HEK293 (cell line): ENCODE data around the gene CLASP1.

Experiments
- CTCF ChIA-PET: fragments of 350-600 bp; formaldehyde crosslinking; extraction: SDS; loops from one replicate; lab custom pipeline; 2021; ENCODE audit warnings: antibody characterized with exemption; lab: Yijun Ruan, JAX
- POLR2A ChIA-PET: fragments of 300-600 bp; formaldehyde crosslinking; extraction: SDS; loops from one replicate; lab custom pipeline; 2020; ENCODE audit warnings: antibody characterized with exemption, inconsistent platforms; lab: Yijun Ruan, JAX
- H3K27ac ChIP-seq: fragments of 200-500 bp; sonication (Bioruptor generic); 2 replicates; pipeline ENCODE4 v1.5.1; 2014; ENCODE audit warnings: low read depth, low read length, control low read depth, inconsistent platforms; ENCODE audit errors: extremely low read depth
- H3K36me3 ChIP-seq, 2 experiments: fragments of 200-500 bp in 1 of 2; sonication (Bioruptor generic) in 1 of 2; 1 replicate in 1 of 2; 2 replicates in 1 of 2; pipeline ENCODE4 v1.5.1; 2014 to 2017; ENCODE audit warnings: inconsistent platforms in 2 of 2, low read length in 2 of 2; ENCODE audit not compliant: control insufficient read depth in 2 of 2, insufficient read depth in 1 of 2
- H3K4me1 ChIP-seq: fragments of 200-500 bp; sonication (Bioruptor generic); 2 replicates; pipeline ENCODE4 v1.5.1; 2014; ENCODE audit warnings: mild to moderate bottlenecking, low read length, inconsistent platforms; ENCODE audit not compliant: control insufficient read depth, insufficient read depth
- H3K4me3 ChIP-seq: 2 replicates; pipeline ENCODE4 v1.5.1; 2011; ENCODE audit warnings: low read depth, mild to moderate bottlenecking, control low read depth, low read length, moderate library complexity
- H3K9me3 ChIP-seq: fragments of 200-500 bp; sonication (Bioruptor generic); 2 replicates; pipeline ENCODE4 v1.5.1; 2014; ENCODE audit warnings: low read depth, low read length, inconsistent platforms; ENCODE audit not compliant: control insufficient read depth, insufficient read depth
- EGR2 ChIP-seq: fragments of 450-650 bp; formaldehyde crosslinking; IDR thresholded peaks from 2 replicates; pipeline ENCODE4 v1.5.1; 2016; ENCODE audit warnings: low read depth, missing biosample characterization, missing genetic modification characterization
- PATZ1 ChIP-seq: fragments of 450-650 bp; formaldehyde crosslinking; IDR thresholded peaks from 2 replicates; pipeline ENCODE4 v1.5.1; 2016; ENCODE audit warnings: missing biosample characterization, missing genetic modification characterization
- PRDM1 ChIP-seq: fragments of 450-650 bp; formaldehyde crosslinking; IDR thresholded peaks from 2 replicates; pipeline ENCODE4; 2016; ENCODE audit warnings: missing biosample characterization, missing genetic modification characterization
- RBAK ChIP-seq: fragments of 450-650 bp; formaldehyde crosslinking; IDR thresholded peaks from 2 replicates; pipeline ENCODE4 v1.5.1; 2016; ENCODE audit warnings: missing biosample characterization, missing genetic modification characterization
- SCRT1 ChIP-seq: fragments of 450-650 bp; formaldehyde crosslinking; IDR thresholded peaks from 2 replicates; pipeline ENCODE4 v1.5.1; 2016; ENCODE audit warnings: missing biosample characterization, missing genetic modification characterization, borderline replicate concordance
- ZNF157 ChIP-seq: fragments of 450-650 bp; formaldehyde crosslinking; IDR thresholded peaks from 2 replicates; pipeline ENCODE4 v1.5.1; 2016; ENCODE audit warnings: missing biosample characterization, missing genetic modification characterization
- ZNF302 ChIP-seq: fragments of 450-650 bp; formaldehyde crosslinking; IDR thresholded peaks from 2 replicates; pipeline ENCODE4 v1.5.1; 2016; ENCODE audit warnings: missing biosample characterization, missing genetic modification characterization, low read depth
- ZNF335 ChIP-seq: fragments of 450-650 bp; formaldehyde crosslinking; conservative IDR thresholded peaks from 2 replicates; pipeline ENCODE4 v1.5.1; 2016; ENCODE audit warnings: missing biosample characterization, missing genetic modification characterization
- ZNF394 ChIP-seq: fragments of 450-650 bp; formaldehyde crosslinking; IDR thresholded peaks from 2 replicates; pipeline ENCODE4 v1.5.1; 2016; ENCODE audit warnings: missing biosample characterization, missing genetic modification characterization, mild to moderate bottlenecking, moderate library complexity, borderline replicate concordance
- ZNF423 ChIP-seq: fragments of 450-650 bp; formaldehyde crosslinking; IDR thresholded peaks from 2 replicates; pipeline ENCODE4 v1.5.1; 2016; ENCODE audit warnings: missing biosample characterization, missing genetic modification characterization
- ZNF433 ChIP-seq: fragments of 450-650 bp; formaldehyde crosslinking; IDR thresholded peaks from 2 replicates; pipeline ENCODE4 v1.5.1; 2016; ENCODE audit warnings: missing biosample characterization, missing genetic modification characterization, low read depth
- ZNF549 ChIP-seq: fragments of 450-650 bp; IDR thresholded peaks from 2 replicates; pipeline ENCODE4 v1.5.1; 2018; ENCODE audit warnings: missing biosample characterization, missing genetic modification characterization, mild to moderate bottlenecking, inconsistent platforms, moderate library complexity
- ZNF692 ChIP-seq: fragments of 450-650 bp; formaldehyde crosslinking; IDR thresholded peaks from 2 replicates; pipeline ENCODE4 v1.5.1; 2016; ENCODE audit warnings: missing biosample characterization, missing genetic modification characterization
- ZNF785 ChIP-seq: fragments of 450-650 bp; formaldehyde crosslinking; IDR thresholded peaks from 2 replicates; pipeline ENCODE4 v1.5.1; 2016; ENCODE audit warnings: missing biosample characterization, missing genetic modification characterization
- TF ChIP-seq, protein P1 (sequence below): fragments of 450-650 bp; formaldehyde crosslinking; IDR thresholded peaks from 2 replicates; pipeline ENCODE4 v1.5.1; 2016; ENCODE audit warnings: missing biosample characterization, missing genetic modification characterization
- TF ChIP-seq, protein P2 (sequence below): fragments of 450-650 bp; formaldehyde crosslinking; IDR thresholded peaks from 2 replicates; pipeline ENCODE4 v1.5.1; 2017; ENCODE audit warnings: missing biosample characterization, missing genetic modification characterization
- TF ChIP-seq, protein P3 (sequence below): fragments of 450-650 bp; formaldehyde crosslinking; IDR thresholded peaks from 2 replicates; pipeline ENCODE4; 2016; ENCODE audit warnings: missing biosample characterization, missing genetic modification characterization

CLASP1 gene

DNA sequence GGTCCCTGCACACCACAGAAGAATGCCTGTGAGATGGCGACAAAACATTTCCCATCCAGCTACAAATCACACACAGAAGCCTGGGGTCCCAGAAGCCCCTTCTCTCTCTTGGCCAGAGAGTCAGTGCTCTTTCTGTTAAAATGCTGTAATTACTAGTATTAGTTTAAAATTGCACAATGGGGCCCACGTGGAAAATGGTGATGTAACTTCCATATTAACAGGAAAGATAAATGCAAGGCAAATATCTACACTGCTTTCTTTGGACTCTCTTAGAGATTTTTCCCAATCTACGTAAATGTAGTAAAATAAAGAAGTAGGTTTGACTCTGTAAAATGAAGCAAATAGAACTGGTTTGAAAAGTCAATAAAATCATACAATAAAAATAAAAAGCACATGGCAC, 250.4 kb downstream of the CLASP1 start:
- CTCF ChIA-PET = no interaction called here

DNA sequence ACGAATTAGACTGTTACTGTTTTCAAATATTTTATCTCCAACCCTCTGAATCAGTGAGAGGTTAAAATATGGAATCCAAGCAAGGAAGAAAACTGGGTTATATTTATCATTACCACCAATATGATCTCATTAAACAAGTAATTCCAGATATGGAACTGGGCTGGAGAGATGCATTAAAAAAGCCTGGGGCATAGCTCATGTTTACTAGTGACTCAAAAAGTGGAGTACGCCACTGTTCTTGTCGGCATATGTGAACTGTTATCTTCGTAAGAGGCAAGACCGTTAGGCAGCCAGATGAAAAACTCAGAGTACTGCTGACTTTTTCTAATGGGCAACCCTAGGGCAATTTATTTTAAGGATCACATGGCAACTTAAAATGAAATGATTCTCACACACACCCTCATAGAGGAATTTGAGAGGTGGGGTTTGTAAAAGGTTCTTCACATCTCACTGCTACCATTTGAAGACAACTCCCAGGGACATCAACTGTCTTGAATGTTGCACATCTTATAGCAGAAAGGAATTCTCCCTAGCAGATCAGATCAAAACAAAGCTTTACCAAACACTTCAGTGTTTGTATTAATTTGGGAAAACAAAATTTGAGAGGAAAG, 259.1 kb downstream of the CLASP1 start:
- H3K4me1 ChIP-seq = no peaks in the 10 kb centered on the region
- POLR2A ChIA-PET = no interaction called here
- H3K4me3 ChIP-seq = no peak overlapping the region
- H3K27ac ChIP-seq = no peak overlapping the region
- peaks cover 8 to 40% of the 10 kb centered on the region in 2 experiments; a peak in 2 of 3 replicates for H3K36me3 ChIP-seq
- no peaks in the 10 kb centered on the region for H3K9me3 ChIP-seq
- CTCF ChIA-PET = interaction anchor here (0.6 to 1.4 kb wide), 5 partner anchors 9 to 470 kb away, joined by 3 to 5 read pairs (median 3); no protein-coding TSS in a partner anchor
- TF ChIP-seq SCRT1 (tag by site-specific recombination) (no peak), ZNF335 (tag by site-specific recombination) (no peak), ZNF785 (no peak), ZNF692 (tag by site-specific recombination) (no peak)

More for the DNA sequence above, 250.4 kb downstream of the CLASP1 start:
- POLR2A ChIA-PET = no interaction called here
- H3K36me3 ChIP-seq = peaks cover 13 to 74% of the 10 kb centered on the region in 2 experiments; a peak in 2 of 3 replicates
- H3K4me1 ChIP-seq = no peaks in the 10 kb centered on the region
- no peak overlapping the region for H3K27ac ChIP-seq
- no peaks in the 10 kb centered on the region for H3K9me3 ChIP-seq
- TF ChIP-seq EGR2 (tag by site-specific recombination) (no peak), ZNF157 (tag by site-specific recombination) (no peak), PATZ1 (tag by site-specific recombination) (no peak), RBAK (no peak), ZNF394 (tag by site-specific recombination) (no peak), ZNF433 (no peak), ZNF423 (tag by site-specific recombination) (no peak), ZNF302 (no peak), PRDM1 (tag by site-specific recombination) (no peak), ZNF549 (no peak)
- TF ChIP-seq, protein P1, sequence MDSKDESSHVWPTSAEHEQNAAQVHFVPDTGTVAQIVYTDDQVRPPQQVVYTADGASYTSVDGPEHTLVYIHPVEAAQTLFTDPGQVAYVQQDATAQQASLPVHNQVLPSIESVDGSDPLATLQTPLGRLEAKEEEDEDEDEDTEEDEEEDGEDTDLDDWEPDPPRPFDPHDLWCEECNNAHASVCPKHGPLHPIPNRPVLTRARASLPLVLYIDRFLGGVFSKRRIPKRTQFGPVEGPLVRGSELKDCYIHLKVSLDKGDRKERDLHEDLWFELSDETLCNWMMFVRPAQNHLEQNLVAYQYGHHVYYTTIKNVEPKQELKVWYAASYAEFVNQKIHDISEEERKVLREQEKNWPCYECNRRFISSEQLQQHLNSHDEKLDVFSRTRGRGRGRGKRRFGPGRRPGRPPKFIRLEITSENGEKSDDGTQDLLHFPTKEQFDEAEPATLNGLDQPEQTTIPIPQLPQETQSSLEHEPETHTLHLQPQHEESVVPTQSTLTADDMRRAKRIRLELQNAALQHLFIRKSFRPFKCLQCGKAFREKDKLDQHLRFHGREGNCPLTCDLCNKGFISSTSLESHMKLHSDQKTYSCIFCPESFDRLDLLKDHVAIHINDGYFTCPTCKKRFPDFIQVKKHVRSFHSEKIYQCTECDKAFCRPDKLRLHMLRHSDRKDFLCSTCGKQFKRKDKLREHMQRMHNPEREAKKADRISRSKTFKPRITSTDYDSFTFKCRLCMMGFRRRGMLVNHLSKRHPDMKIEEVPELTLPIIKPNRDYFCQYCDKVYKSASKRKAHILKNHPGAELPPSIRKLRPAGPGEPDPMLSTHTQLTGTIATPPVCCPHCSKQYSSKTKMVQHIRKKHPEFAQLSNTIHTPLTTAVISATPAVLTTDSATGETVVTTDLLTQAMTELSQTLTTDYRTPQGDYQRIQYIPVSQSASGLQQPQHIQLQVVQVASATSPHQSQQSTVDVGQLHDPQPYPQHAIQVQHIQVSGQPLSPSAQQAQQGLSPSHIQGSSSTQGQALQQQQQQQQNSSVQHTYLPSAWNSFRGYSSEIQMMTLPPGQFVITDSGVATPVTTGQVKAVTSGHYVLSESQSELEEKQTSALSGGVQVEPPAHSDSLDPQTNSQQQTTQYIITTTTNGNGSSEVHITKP (tag by site-specific recombination) = no peak
- TF ChIP-seq, protein P2, sequence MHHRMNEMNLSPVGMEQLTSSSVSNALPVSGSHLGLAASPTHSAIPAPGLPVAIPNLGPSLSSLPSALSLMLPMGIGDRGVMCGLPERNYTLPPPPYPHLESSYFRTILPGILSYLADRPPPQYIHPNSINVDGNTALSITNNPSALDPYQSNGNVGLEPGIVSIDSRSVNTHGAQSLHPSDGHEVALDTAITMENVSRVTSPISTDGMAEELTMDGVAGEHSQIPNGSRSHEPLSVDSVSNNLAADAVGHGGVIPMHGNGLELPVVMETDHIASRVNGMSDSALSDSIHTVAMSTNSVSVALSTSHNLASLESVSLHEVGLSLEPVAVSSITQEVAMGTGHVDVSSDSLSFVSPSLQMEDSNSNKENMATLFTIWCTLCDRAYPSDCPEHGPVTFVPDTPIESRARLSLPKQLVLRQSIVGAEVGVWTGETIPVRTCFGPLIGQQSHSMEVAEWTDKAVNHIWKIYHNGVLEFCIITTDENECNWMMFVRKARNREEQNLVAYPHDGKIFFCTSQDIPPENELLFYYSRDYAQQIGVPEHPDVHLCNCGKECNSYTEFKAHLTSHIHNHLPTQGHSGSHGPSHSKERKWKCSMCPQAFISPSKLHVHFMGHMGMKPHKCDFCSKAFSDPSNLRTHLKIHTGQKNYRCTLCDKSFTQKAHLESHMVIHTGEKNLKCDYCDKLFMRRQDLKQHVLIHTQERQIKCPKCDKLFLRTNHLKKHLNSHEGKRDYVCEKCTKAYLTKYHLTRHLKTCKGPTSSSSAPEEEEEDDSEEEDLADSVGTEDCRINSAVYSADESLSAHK (tag by site-specific recombination) = no peak
- TF ChIP-seq, protein P3, sequence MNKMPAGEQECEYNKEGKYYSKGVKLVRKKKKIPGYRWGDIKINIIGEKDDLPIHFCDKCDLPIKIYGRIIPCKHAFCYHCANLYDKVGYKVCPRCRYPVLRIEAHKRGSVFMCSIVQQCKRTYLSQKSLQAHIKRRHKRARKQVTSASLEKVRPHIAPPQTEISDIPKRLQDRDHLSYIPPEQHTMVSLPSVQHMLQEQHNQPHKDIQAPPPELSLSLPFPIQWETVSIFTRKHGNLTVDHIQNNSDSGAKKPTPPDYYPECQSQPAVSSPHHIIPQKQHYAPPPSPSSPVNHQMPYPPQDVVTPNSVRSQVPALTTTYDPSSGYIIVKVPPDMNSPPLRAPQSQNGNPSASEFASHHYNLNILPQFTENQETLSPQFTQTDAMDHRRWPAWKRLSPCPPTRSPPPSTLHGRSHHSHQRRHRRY = no peak
- no peak overlapping the region for H3K4me3 ChIP-seq
